HepG2 (cell line): ENCODE results near the gene POM121. TPM values are rescaled to one million over a fixed set of nuclear protein-coding genes. Genes with fewer than 3 reads are reported as not detected.

Source experiments
- ATF7-NPFF ChIP-seq: sonication (generic); formaldehyde crosslinking; IDR thresholded peaks from 2 replicates; pipeline ENCODE4 v1.8.1; 2023; ENCODE audit warnings: mild to moderate bottlenecking, low read depth, missing genetic modification reagents, moderate library complexity
- CC2D1A ChIP-seq: sonication (generic); formaldehyde crosslinking; IDR thresholded peaks from 2 replicates; pipeline ENCODE4 v1.8.1; 2023; ENCODE audit warnings: mild to moderate bottlenecking, missing genetic modification reagents
- DR1 ChIP-seq: sonication (generic); formaldehyde crosslinking; IDR thresholded peaks from 2 replicates; pipeline ENCODE4 v1.8.0; 2021; ENCODE audit warnings: mild to moderate bottlenecking, missing genetic modification reagents, inconsistent platforms
- ETV5 ChIP-seq: IDR thresholded peaks from 2 replicates; pipeline ENCODE4 v1.6.1; 2018; ENCODE audit warnings: missing biosample characterization, missing genetic modification reagents, inconsistent platforms, borderline replicate concordance
- FOXA3 ChIP-seq: IDR thresholded peaks from 2 replicates; pipeline ENCODE4 v1.6.1; 2016; ENCODE audit warnings: missing genetic modification reagents, missing compliant biosample characterization
- GABPB1 ChIP-seq: IDR thresholded peaks from 2 replicates; pipeline ENCODE4 v1.6.1; 2016; ENCODE audit warnings: mild to moderate bottlenecking, missing genetic modification reagents, moderate library complexity, missing compliant biosample characterization
- MAF1 ChIP-seq: sonication (generic); formaldehyde crosslinking; IDR thresholded peaks from 2 replicates; pipeline ENCODE4 v1.5.0; 2020; ENCODE audit warnings: missing genetic modification reagents, borderline replicate concordance
- MAFK ChIP-seq, 2 experiments: IDR thresholded peaks in 1 of 2; conservative IDR thresholded peaks in 1 of 2; 2 replicates each; pipeline ENCODE4 v1.6.1; 2011; ENCODE audit warnings: improper control_type of control experiment in 2 of 2, low read length in 2 of 2
- MTA1 ChIP-seq: sonication (generic); formaldehyde crosslinking; IDR thresholded peaks from 2 replicates; pipeline ENCODE4 v1.4.0; 2020; ENCODE audit warnings: missing genetic modification reagents, mild to moderate bottlenecking, borderline replicate concordance
- NFIB ChIP-seq: sonication (generic); formaldehyde crosslinking; IDR thresholded peaks from 2 replicates; pipeline ENCODE4 v1.9.0; 2021; ENCODE audit warnings: missing genetic modification reagents, mild to moderate bottlenecking, borderline replicate concordance
- NONO ChIP-seq, 2 experiments: fragments of 450-650 bp in 1 of 2; sonication (generic) in 1 of 2; formaldehyde crosslinking in 1 of 2; IDR thresholded peaks in 1 of 2; conservative IDR thresholded peaks in 1 of 2; 2 replicates each; pipeline versions ENCODE4 v1.6.1 to v1.8.0; 2017 to 2022; ENCODE audit warnings: mild to moderate bottlenecking in 1 of 2, missing genetic modification reagents in 1 of 2, moderate library complexity in 1 of 2
- POLR2A ChIP-seq, 2 experiments: IDR thresholded peaks; 2 replicates each; pipeline ENCODE4 v1.6.1; 2011; ENCODE audit warnings: low read depth in 2 of 2, low read length in 2 of 2, mild to moderate bottlenecking in 1 of 2, moderate library complexity in 1 of 2; ENCODE audit not compliant: insufficient read depth in 1 of 2
- PPARG ChIP-seq: conservative IDR thresholded peaks from 2 replicates; pipeline ENCODE4 v1.6.1; 2016; ENCODE audit warnings: missing biosample characterization, missing genetic modification reagents
- RBM22 ChIP-seq: fragments of 200-400 bp; formaldehyde crosslinking; optimal IDR thresholded peaks from 2 replicates; pipeline ENCODE3; 2017; ENCODE audit warnings: mild to moderate bottlenecking, low read length, moderate library complexity
- REL ChIP-seq: sonication (generic); formaldehyde crosslinking; conservative IDR thresholded peaks from 2 replicates; pipeline ENCODE4 v1.8.0; 2022; ENCODE audit warnings: mild to moderate bottlenecking, missing genetic modification reagents, moderate library complexity
- SIN3B ChIP-seq: fragments of 150-350 bp; IDR thresholded peaks from 2 replicates; pipeline ENCODE4 v1.6.1; 2014; ENCODE audit warnings: low read length
- SMAD9 ChIP-seq: sonication (generic); formaldehyde crosslinking; IDR thresholded peaks from 2 replicates; pipeline ENCODE4 v1.5.1; 2020; ENCODE audit warnings: mild to moderate bottlenecking, missing genetic modification reagents
- SMARCC2 ChIP-seq: fragments of 450-650 bp; IDR thresholded peaks from 2 replicates; pipeline ENCODE4 v1.6.1; 2017; ENCODE audit warnings: antibody characterized with exemption, mild to moderate bottlenecking
- SP140L ChIP-seq: sonication (generic); formaldehyde crosslinking; IDR thresholded peaks from 2 replicates; pipeline ENCODE4 v1.4.0; 2020; ENCODE audit warnings: missing genetic modification reagents, borderline replicate concordance
- YEATS2 ChIP-seq: sonication (generic); formaldehyde crosslinking; IDR thresholded peaks from 2 replicates; pipeline ENCODE4 v1.4.0; 2020; ENCODE audit warnings: missing genetic modification reagents, borderline replicate concordance
- ZFP62 ChIP-seq: sonication (generic); formaldehyde crosslinking; IDR thresholded peaks from 2 replicates; pipeline ENCODE4 v1.4.0; 2020; ENCODE audit warnings: missing genetic modification reagents
- ZMYM4 ChIP-seq: sonication (generic); formaldehyde crosslinking; IDR thresholded peaks from 2 replicates; pipeline ENCODE4 v1.8.1; 2023; ENCODE audit warnings: mild to moderate bottlenecking, missing genetic modification reagents
- ZNF101 ChIP-seq: sonication (generic); formaldehyde crosslinking; IDR thresholded peaks from 2 replicates; pipeline ENCODE4 v1.4.0; 2020; ENCODE audit warnings: mild to moderate bottlenecking, low read depth, missing genetic modification reagents, borderline replicate concordance
- ZNF234 ChIP-seq: sonication (generic); formaldehyde crosslinking; conservative IDR thresholded peaks from 2 replicates; pipeline ENCODE4 v1.5.1; 2020; ENCODE audit warnings: mild to moderate bottlenecking, missing genetic modification reagents
- ZNF264 ChIP-seq: sonication (generic); formaldehyde crosslinking; IDR thresholded peaks from 2 replicates; pipeline ENCODE4 v1.4.0; 2020; ENCODE audit warnings: missing genetic modification reagents
- ZNF567 ChIP-seq: sonication (generic); formaldehyde crosslinking; IDR thresholded peaks from 2 replicates; pipeline ENCODE4 v1.8.1; 2023; ENCODE audit warnings: mild to moderate bottlenecking, missing genetic modification reagents, borderline replicate concordance
- ZNF713 ChIP-seq: sonication (generic); formaldehyde crosslinking; IDR thresholded peaks from 2 replicates; pipeline ENCODE4 v1.4.0; 2020; ENCODE audit warnings: mild to moderate bottlenecking, missing genetic modification reagents
- polyA plus RNA-seq, 8 experiments: library from polyadenylated mRNA; depleted of rRNA in 3 of 8; stranded (reverse) in 7 of 8; unstranded in 1 of 8; fragments of >200 nt; fragmentation: Illumina TruSeq in 4 of 8; extraction: Trizol in 4 of 8; gene quantifications; 2 replicates each; pipeline versions ENCODE4 v1.2.1 to v1.2.3, GENCODE V29; 2011 to 2016; ENCODE audit warnings: low read depth in 4 of 8, missing spikeins in 1 of 8, mixed read lengths in 1 of 8; ENCODE audit not compliant: insufficient read depth in 1 of 8
- total RNA-seq, 5 experiments: library from RNA; depleted of rRNA; stranded (reverse); fragments of >200 nt; fragmentation: Illumina TruSeq; extraction: Trizol; gene quantifications; 2 replicates each; pipeline ENCODE4 v1.2.3, GENCODE V29; 2016; ENCODE audit warnings: low read depth in 1 of 5
- TF ChIP-seq, protein P1 (sequence below): sonication (generic); formaldehyde crosslinking; IDR thresholded peaks from 2 replicates; pipeline ENCODE4 v1.8.1; 2022; ENCODE audit warnings: mild to moderate bottlenecking, missing genetic modification reagents
- TF ChIP-seq, protein P2 (sequence below): sonication (generic); IDR thresholded peaks from 2 replicates; pipeline ENCODE4 v1.6.1; 2016; ENCODE audit warnings: low read depth, borderline replicate concordance
- TF ChIP-seq, protein P3 (sequence below): sonication (generic); formaldehyde crosslinking; IDR thresholded peaks from 2 replicates; pipeline ENCODE4 v1.5.0; 2020; ENCODE audit warnings: missing genetic modification reagents

The POM121 gene
- total and polyA plus RNA-seq, 2 of the 13 experiments (the other 11 are each of a cell fraction or from before 2014, with no cell fraction given): 8.4 to 10.3 TPM

DNA sequence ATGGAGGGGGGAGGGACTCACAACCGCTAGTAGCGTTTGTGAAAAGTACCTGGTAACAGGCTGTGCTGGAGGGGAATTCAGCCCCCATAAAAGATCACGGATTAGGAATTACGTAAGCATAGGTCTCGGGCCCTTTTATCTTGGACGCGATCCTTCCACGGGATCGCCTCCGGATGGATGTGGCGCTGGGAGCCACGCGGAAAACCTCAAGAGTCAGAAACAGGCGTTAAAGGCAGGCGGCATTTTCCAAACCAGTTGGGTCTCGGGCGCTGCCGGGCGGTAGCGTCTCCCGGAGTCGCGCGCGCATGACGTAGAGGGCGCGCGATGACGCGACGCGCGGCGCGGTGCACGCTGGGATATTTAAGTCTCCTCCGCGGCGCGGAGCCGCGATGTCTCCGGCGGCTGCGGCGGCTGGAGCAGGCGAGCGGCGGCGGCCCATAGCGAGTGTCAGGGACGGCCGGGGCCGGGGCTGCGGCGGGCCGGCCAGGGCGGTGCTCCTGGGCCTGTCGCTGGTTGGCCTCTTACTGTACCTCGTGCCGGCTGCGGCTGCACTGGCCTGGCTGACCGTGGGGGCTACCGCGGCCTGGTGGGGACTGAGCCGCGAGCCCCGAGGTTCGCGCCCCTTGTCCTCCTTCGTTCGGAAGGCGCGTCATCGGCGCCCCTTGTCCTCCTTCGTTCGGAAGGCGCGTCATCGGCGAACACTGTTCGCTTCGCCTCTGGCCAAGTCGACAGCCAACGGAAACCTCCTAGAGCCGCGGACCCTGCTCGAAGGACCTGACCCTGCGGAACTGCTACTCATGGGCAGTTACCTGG, at the start of gene POM121 (continued):
- TF ChIP-seq ZNF264 (CRISPR knock-in tag) (no peak), POLR2A (IDR thresholded peaks at IDR 0.05; ENCODE audit: insufficient read depth in 1 of 2, low read depth in 2 of 2, low read length in 2 of 2) (peak; percentile 54 to 63; a peak in 3 of 4 replicates), ZMYM4 (CRISPR knock-in tag) (peak; percentile 84), ETV5 (no peak), YEATS2 (peak; percentile 81), ZNF101 (CRISPR knock-in tag) (no peak), NONO (IDR thresholded peaks at IDR 0.05) (no peak), NONO (CRISPR knock-in tag; conservative IDR thresholded peaks at IDR 0.05) (peak; percentile 58), ZNF713 (CRISPR knock-in tag) (no peak), NFIB (CRISPR knock-in tag) (no peak), ZFP62 (CRISPR knock-in tag) (no peak), MAF1 (CRISPR knock-in tag) (no peak; the same call in 1 of the 2 replicates), PPARG (CRISPR knock-in tag) (no peak), ATF7-NPFF (CRISPR knock-in tag) (peak; percentile 60), FOXA3 (CRISPR knock-in tag) (no peak; the same call in 1 of the 2 replicates), SP140L (CRISPR knock-in tag) (no peak), ZNF567 (CRISPR knock-in tag) (no peak), MTA1 (CRISPR knock-in tag) (peak; percentile 68; the same call in 1 of the 2 replicates), GABPB1 (CRISPR knock-in tag) (peak; percentile 86), RBM22 (peak; percentile 96), MAFK (conservative IDR thresholded peaks at IDR 0.05 in 1 of 2, IDR thresholded peaks at IDR 0.05 in 1 of 2; ENCODE audit: low read length in 2 of 2) (no peak), ZNF234 (CRISPR knock-in tag) (no peak), DR1 (no peak), SIN3B (peak; percentile 86), SMAD9 (no peak), SMARCC2 (no peak), CC2D1A (CRISPR knock-in tag) (no peak), REL (CRISPR knock-in tag) (no peak)
- TF ChIP-seq, protein P1, sequence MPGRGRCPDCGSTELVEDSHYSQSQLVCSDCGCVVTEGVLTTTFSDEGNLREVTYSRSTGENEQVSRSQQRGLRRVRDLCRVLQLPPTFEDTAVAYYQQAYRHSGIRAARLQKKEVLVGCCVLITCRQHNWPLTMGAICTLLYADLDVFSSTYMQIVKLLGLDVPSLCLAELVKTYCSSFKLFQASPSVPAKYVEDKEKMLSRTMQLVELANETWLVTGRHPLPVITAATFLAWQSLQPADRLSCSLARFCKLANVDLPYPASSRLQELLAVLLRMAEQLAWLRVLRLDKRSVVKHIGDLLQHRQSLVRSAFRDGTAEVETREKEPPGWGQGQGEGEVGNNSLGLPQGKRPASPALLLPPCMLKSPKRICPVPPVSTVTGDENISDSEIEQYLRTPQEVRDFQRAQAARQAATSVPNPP (CRISPR knock-in tag): no peak
- TF ChIP-seq, protein P2, sequence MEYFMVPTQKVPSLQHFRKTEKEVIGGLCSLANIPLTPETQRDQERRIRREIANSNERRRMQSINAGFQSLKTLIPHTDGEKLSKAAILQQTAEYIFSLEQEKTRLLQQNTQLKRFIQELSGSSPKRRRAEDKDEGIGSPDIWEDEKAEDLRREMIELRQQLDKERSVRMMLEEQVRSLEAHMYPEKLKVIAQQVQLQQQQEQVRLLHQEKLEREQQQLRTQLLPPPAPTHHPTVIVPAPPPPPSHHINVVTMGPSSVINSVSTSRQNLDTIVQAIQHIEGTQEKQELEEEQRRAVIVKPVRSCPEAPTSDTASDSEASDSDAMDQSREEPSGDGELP: peak; percentile 20; the same call in 1 of the 2 replicates
- TF ChIP-seq, protein P3, sequence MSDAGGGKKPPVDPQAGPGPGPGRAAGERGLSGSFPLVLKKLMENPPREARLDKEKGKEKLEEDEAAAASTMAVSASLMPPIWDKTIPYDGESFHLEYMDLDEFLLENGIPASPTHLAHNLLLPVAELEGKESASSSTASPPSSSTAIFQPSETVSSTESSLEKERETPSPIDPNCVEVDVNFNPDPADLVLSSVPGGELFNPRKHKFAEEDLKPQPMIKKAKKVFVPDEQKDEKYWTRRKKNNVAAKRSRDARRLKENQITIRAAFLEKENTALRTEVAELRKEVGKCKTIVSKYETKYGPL: no peak
